VCaP (cell line): Measurements from ENCODE around the gene MRAS.

Experiments
- H3K27ac ChIP-seq: fragments of 450-650 bp; 2 replicates; pipeline ENCODE4 v1.5.1; 2017
- TF ChIP-seq, protein P1 (sequence below): fragments of 450-650 bp; conservative IDR thresholded peaks from 2 replicates; pipeline ENCODE4 v1.5.1; 2017; ENCODE audit warnings: mild to moderate bottlenecking, moderate library complexity

The MRAS gene

DNA sequence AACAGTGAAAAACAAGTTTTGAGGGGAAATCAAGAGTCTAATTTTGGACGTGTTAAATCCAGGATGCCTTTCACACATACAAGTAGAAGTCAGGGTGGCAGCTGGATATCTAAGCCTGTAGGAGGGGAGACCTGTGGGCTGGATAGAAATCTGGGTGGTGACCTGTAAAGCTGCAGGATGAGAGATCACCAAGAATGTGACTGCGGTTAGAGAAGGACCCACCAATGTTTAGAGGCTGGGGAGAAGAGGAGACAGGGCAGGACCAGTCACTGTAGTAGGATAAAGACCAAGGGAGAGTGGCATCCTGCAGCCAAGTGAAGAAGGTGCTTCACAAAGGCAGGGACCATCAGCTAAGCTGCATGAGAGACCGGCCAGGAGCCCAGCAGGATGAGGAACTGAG is 36.2 kb downstream of the MRAS start:
- TF ChIP-seq, protein P1, sequence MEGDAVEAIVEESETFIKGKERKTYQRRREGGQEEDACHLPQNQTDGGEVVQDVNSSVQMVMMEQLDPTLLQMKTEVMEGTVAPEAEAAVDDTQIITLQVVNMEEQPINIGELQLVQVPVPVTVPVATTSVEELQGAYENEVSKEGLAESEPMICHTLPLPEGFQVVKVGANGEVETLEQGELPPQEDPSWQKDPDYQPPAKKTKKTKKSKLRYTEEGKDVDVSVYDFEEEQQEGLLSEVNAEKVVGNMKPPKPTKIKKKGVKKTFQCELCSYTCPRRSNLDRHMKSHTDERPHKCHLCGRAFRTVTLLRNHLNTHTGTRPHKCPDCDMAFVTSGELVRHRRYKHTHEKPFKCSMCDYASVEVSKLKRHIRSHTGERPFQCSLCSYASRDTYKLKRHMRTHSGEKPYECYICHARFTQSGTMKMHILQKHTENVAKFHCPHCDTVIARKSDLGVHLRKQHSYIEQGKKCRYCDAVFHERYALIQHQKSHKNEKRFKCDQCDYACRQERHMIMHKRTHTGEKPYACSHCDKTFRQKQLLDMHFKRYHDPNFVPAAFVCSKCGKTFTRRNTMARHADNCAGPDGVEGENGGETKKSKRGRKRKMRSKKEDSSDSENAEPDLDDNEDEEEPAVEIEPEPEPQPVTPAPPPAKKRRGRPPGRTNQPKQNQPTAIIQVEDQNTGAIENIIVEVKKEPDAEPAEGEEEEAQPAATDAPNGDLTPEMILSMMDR: no peak

DNA sequence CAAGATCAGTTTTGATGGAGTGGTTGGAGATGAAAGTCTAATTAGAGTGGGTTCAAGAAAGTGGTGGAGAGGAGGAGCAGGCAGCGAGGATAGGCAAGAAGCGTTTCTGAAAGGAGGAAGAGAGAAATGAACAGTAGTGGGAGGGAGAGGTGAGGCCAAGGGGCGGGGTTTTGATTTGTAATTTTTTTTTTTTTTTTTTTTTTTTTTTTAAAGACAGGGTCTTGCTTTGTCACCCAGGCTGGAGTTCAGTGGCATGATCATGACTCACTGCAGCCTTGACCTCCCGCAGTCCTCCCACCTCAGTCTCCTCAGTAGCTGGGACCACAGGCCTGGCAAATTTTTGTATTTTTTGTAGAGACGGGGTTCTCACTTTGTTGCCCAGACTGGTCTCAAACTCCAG is 36.6 kb downstream of the MRAS start:
- H3K27ac ChIP-seq: no peak overlapping the region
- TF ChIP-seq, protein P1: no peak

More for the DNA sequence above, 36.2 kb downstream of the MRAS start:
- no peak overlapping the region for H3K27ac ChIP-seq

DNA sequence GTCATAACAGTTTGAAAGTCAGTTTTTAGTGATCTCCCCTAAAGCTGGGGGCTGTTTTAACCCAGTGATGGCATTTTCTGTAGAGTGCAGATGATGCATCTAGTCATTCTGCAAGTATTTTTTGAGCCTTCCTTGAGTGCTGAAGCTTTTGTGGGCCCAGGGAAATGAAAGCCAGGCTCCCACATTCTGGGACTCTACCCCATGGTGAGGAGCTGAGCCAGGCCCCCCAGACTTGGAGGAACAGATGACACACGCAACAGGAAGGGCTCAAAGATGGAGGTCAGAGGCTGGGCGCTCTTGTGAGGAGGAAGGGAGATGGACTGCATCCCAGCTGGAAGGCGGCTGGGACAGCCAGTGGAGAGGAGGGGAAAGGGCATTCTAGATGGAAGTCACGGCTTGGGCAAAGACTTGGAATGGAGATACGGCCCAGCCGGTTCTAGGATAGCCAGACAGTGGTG is 40.8 kb downstream of the MRAS start:
- H3K27ac ChIP-seq: no peak overlapping the region

DNA sequence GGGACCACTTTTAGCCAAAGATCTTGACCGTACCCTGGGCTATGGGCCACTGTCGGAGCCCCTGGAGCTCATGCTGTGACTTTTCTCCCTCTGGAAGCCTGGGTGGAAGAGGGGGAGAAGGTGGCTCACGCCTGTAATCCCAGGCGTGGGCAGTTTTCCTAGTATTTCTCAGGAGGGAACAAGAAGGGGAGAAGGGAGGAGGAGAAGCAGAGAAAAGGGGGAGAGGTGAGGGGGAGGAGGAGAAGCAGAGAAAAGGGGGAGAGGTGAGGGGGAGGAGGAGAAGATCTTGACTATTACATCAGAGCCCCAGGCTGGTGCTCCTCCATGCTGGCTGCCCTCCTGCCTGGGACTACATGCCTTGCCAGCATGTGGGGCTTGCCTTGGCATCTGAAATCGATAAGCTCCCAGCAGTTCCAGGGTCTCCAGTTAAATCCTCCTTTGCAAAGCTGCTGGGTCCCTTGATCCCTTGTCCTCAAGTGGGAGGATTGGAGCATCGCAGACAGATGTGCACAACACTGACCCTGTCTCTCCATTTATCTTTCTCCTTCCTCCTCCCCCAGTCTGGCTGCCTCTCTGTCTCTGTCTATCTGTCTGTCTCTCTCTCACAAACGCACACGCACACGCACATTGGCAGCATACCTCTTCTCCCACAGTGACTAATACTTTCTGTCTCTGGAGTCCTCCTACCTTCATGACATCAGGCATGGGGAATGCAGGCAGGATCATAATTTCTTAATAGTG is 41.6 kb downstream of the MRAS start:
- H3K27ac ChIP-seq: no peak overlapping the region
- TF ChIP-seq, protein P1: no peak

More for the DNA sequence above, 40.8 kb downstream of the MRAS start:
- TF ChIP-seq, protein P1: no peak

DNA sequence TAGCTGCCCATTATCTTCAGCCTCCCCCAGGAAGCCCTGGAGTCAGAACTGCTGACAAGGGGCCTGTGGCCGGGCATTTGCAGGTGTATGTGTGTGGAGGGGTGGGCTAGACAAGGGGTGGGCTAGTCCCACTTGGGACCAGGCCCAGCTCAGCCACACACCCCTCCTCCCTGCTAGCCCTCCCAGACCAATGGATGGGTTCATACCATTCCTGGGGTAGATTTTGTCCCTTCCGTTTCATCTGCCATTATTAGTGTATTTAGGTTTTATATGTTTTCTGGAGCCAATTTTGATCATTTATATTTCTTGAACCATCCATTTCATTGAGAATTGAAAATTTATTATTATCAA is 42.2 kb downstream of the MRAS start:
- H3K27ac ChIP-seq: no peak overlapping the region
- TF ChIP-seq, protein P1: no peak

DNA sequence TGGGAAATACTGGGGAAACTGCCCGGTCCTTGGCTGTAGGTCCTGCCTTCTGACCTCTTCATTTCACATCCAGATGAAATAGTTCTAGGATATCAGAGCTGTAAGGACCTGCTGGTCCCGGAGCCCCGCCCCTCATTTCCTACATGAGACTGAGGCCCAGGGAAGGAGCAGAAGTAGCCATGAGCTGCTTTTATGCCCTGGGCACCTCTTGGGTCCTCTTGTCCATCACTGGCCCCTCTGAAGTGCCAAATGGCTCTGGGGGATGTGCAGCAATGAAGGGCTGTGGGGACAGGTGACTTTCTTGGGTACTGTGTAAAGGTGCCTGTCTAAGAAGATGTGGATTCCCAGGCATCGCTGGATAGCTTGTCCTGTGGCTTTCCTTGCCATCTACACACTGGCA is 45.8 kb downstream of the MRAS start:
- no peak overlapping the region for H3K27ac ChIP-seq
- TF ChIP-seq, protein P1: no peak

DNA sequence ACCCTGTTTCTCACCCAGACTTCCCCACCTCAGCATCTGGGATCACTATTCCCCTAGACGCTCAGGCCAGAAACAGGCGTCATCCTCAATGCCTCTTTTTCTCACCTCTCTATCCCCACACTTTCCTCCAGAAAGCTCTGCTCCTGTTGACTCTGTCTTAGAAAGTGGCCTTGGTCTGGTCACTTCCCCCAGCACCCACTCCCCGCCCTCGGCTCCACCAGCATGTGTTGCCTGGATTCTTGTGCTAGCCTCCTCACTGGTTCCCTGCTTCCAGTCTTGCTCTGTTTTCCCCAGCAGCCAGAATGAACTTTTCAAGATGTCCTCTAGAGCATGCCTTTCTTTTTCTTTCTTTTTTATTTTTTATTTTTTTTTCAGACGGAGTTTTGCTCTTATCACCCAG is 46.3 kb downstream of the MRAS start:
- TF ChIP-seq, protein P1: no peak
- no peak overlapping the region for H3K27ac ChIP-seq
